Neutrophil (primary cell): ENCODE results near the gene NCEH1.

Experiments used
- H3K27ac ChIP-seq: fragments of 200-600 bp; sonication (generic); 2 replicates; pipeline ENCODE4 v1.5.1; 2016; ENCODE audit warnings: mild to moderate bottlenecking, moderate library complexity
- H3K27me3 ChIP-seq: fragments of 200-600 bp; sonication (generic); 2 replicates; pipeline ENCODE4 v1.6.0; 2016; ENCODE audit warnings: mild to moderate bottlenecking
- H3K36me3 ChIP-seq: fragments of 200-600 bp; sonication (generic); 2 replicates; pipeline ENCODE4 v1.5.1; 2017
- H3K4me1 ChIP-seq, 2 experiments: fragments of 200-600 bp in 1 of 2; sonication (generic) in 1 of 2; 1 replicate in 1 of 2; 2 replicates in 1 of 2; pipeline versions ENCODE4 v1.5.1 to v1.6.1; 2013 to 2016; ENCODE audit warnings: low read depth in 1 of 2, low read length in 1 of 2, mild to moderate bottlenecking in 1 of 2, moderate library complexity in 1 of 2; ENCODE audit not compliant: control insufficient read depth in 1 of 2, insufficient read depth in 1 of 2
- H3K4me3 ChIP-seq, 2 experiments: fragments of 200-600 bp in 1 of 2; sonication (generic) in 1 of 2; 1 replicate in 1 of 2; 2 replicates in 1 of 2; pipeline ENCODE4 v1.5.1; 2013 to 2016; ENCODE audit warnings: low read depth in 1 of 2, low read length in 1 of 2, mild to moderate bottlenecking in 1 of 2, moderate library complexity in 1 of 2
- H3K9me3 ChIP-seq: fragments of 200-600 bp; sonication (generic); 2 replicates; pipeline ENCODE4 v1.5.1; 2016
- TF ChIP-seq, protein P1 (sequence below): fragments of 200-600 bp; sonication (generic); IDR thresholded peaks from 2 replicates; pipeline ENCODE4 v1.5.1; 2016; ENCODE audit warnings: antibody characterized with exemption

The NCEH1 gene

DNA sequence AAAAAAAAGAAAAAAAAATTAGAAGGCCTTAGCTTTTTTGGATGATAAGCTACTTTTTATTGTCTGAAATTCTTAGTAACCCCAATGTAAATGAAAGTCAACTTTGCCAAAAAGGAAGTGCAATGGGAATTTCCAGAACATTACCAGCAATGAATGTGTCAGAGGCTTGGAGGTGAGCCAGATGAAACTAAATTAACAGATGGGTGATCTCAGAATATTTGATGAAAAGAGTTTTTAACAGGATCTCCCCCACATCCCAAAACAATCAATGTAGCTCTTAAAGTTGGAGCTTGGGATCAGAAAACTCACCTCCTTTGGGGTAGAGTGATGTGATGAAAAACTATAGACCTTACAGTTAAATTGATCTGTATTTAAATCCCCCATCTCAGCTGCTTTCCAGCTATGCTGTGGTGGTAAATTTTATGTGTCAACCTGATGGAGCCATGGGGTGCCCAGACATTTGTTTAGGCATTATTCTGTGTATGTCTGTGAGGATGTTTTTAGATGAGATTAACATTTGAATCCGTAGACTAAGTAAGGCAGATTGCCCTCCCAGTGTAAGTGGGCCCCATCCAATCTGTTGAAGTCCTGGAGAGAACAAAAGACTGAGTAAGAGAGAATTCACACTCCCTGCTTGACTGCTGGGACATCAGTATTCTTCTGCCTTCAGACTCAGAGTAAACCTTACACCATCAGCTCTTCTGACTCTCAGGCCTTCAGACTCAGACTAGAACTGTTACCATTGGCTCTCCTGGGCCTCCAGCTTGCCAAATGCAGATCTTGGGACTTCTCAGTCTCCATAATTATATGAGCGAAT lies 103.4 kb downstream of the NCEH1 start:
- no peaks in the 10 kb centered on the region for H3K4me1 ChIP-seq
- no peaks in the 10 kb centered on the region for H3K9me3 ChIP-seq
- H3K4me3 ChIP-seq = no peak overlapping the region
- H3K36me3 ChIP-seq = no peaks in the 10 kb centered on the region
- no peak overlapping the region for H3K27ac ChIP-seq
- TF ChIP-seq, protein P1, sequence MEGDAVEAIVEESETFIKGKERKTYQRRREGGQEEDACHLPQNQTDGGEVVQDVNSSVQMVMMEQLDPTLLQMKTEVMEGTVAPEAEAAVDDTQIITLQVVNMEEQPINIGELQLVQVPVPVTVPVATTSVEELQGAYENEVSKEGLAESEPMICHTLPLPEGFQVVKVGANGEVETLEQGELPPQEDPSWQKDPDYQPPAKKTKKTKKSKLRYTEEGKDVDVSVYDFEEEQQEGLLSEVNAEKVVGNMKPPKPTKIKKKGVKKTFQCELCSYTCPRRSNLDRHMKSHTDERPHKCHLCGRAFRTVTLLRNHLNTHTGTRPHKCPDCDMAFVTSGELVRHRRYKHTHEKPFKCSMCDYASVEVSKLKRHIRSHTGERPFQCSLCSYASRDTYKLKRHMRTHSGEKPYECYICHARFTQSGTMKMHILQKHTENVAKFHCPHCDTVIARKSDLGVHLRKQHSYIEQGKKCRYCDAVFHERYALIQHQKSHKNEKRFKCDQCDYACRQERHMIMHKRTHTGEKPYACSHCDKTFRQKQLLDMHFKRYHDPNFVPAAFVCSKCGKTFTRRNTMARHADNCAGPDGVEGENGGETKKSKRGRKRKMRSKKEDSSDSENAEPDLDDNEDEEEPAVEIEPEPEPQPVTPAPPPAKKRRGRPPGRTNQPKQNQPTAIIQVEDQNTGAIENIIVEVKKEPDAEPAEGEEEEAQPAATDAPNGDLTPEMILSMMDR = no peak
- H3K27me3 ChIP-seq = no peaks in the 10 kb centered on the region

DNA sequence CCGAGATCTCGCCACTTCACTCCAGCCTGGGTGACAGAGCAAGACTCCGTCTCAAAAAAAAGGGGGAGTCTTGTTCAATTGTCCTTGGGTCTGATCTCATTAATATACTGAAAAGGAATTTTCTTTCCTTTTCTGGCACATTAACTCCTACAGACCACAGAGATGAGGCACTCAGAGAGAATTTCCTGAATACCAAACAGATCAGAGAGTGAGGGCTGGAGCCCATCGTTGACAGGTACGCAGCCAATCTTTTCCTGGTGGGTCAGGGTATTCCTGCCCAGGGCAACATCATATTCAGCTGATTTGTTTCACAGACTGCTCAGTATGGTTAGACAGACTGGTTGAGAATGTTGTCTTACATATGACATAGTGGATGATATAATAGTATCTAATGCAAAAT lies 104.8 kb downstream of the NCEH1 start:
- Histone ChIP-seq H3K4me1 (no peaks in the 10 kb centered on the region), H3K9me3 (no peaks in the 10 kb centered on the region), H3K36me3 (no peaks in the 10 kb centered on the region), H3K27me3 (no peaks in the 10 kb centered on the region), H3K4me3 (no peak overlapping the region), H3K27ac (no peak overlapping the region)
- TF ChIP-seq, protein P1 = no peak

GRCh38 chr3:172604895-172605646 lies 105.8 kb downstream of the NCEH1 start:
- TF ChIP-seq, protein P1 = no peak
- Histone ChIP-seq H3K4me3 (no peak overlapping the region), H3K4me1 (no peaks in the 10 kb centered on the region), H3K9me3 (no peaks in the 10 kb centered on the region), H3K27ac (no peak overlapping the region), H3K36me3 (no peaks in the 10 kb centered on the region), H3K27me3 (no peaks in the 10 kb centered on the region)

DNA sequence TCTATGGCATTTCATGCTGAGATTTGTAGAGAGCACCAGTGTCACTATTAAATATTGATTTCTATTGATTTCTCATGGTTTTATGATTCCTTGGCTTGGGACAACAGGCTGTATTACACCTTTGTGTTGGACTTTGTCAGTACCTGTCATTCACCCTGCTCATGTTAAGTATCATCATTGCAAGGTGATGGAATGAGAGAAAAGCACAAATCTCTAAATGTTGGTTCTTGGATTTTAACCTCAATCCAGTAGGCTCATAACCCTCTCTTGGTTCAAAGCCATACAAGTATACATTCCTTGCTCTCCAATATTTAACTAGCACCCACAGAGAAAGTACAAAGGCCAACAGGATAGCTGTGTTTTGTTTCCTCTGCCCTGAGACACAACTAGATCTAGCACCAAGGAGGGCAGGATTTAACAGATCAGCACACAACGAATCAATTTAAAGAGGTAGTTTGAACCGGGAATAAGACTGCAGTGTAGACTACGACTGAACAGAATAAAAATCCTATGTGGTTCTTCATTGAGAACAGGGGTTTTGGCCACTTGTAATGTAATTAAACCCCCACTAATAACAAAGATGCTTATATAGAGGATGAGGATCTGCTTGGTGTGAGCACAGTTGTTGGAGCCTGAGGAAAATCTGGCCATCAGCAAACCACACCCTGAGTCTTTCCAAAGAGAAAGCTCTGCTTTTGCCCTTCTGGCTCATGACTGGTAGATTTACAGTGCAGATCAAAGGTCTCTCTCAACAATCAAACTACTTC lies 109.6 kb downstream of the NCEH1 start:
- H3K9me3 ChIP-seq = no peaks in the 10 kb centered on the region
- H3K27ac ChIP-seq = no peak overlapping the region
- no peaks in the 10 kb centered on the region for H3K4me1 ChIP-seq
- no peaks in the 10 kb centered on the region for H3K36me3 ChIP-seq
- TF ChIP-seq, protein P1 = no peak
- no peak overlapping the region for H3K4me3 ChIP-seq
- H3K27me3 ChIP-seq = no peaks in the 10 kb centered on the region

- TF ChIP-seq, protein P1 = no peak
- Histone ChIP-seq H3K27ac (no peak overlapping the region), H3K27me3 (no peaks in the 10 kb centered on the region), H3K4me1 (peaks cover 4 to 5% of the 10 kb centered on the region in 2 experiments), H3K36me3 (no peaks in the 10 kb centered on the region), H3K4me3 (no peak overlapping the region), H3K9me3 (no peaks in the 10 kb centered on the region)
These were observed 110.2 kb downstream of the NCEH1 start for GRCh38 chr3:172600644-172601065.
